Ascending aorta (tissue), 2 donors: ENCODE results near the gene ERC1. TPM values are rescaled to one million over a fixed set of nuclear protein-coding genes. Genes with fewer than 3 reads are reported as not detected.

Experiments
- DNase-seq, 2 donors: peaks; one replicate each; pipeline ENCODE4 v3.0.0-alpha.2; 2019; ENCODE audit warnings: low spot score in 2 of 2
- H3K27ac ChIP-seq, 2 donors: fragments of 200-600 bp; sonication (generic); one replicate each; pipeline ENCODE4 v1.5.1; 2016 to 2017; ENCODE audit warnings: mild to moderate bottlenecking in 1 of 2
- H3K27me3 ChIP-seq: fragments of 200-600 bp; sonication (generic); one replicate; pipeline ENCODE4 v1.5.1; 2017
- H3K36me3 ChIP-seq, 2 donors: fragments of 200-600 bp; sonication (generic); one replicate each; pipeline ENCODE4 v1.5.1; 2016
- H3K4me1 ChIP-seq, 2 donors: fragments of 200-600 bp; sonication (generic); one replicate each; pipeline ENCODE4 v1.5.1; 2016 to 2017; ENCODE audit warnings: mild to moderate bottlenecking in 1 of 2
- H3K4me3 ChIP-seq, 2 donors: fragments of 200-600 bp; sonication (generic); one replicate each; pipeline ENCODE4 v1.5.1; 2016 to 2017; ENCODE audit warnings: mild to moderate bottlenecking in 1 of 2
- H3K9me3 ChIP-seq, 2 donors: fragments of 200-600 bp; sonication (generic); one replicate each; pipeline ENCODE4 v1.5.1; 2016
- CTCF ChIP-seq, 3 experiments: fragments of 200-600 bp in 2 of 3; fragments of 450-650 bp in 1 of 3; sonication (generic) in 2 of 3; IDR thresholded peaks; one replicate each; pipeline ENCODE4 v1.5.1; 2016 to 2019; ENCODE audit warnings: antibody characterized with exemption in 3 of 3, mild to moderate bottlenecking in 1 of 3, moderate library complexity in 1 of 3
- intact Hi-C: fragments of 100-400 bp; cut with DNase I; formaldehyde crosslinking; loops from one replicate; pipeline ENCODE4 v1.15.1; 2023
- total RNA-seq: library from RNA; depleted of rRNA; stranded (reverse); fragments of >200 nt; gene quantifications from one replicate; pipeline ENCODE4 v1.1.0, GENCODE V29; 2016

Gene ERC1
- total RNA-seq, 1 donor from 2014 or later, result 41.4 TPM

GRCh38 chr12:1291601-1292332 is 300.7 kb downstream of the ERC1 start:
- H3K27ac ChIP-seq, result no peak overlapping the region
- H3K27me3 ChIP-seq, result no peaks in the 10 kb centered on the region
- peaks cover 0 to 18% of the 10 kb centered on the region in 2 donors for H3K4me1 ChIP-seq
- no peak overlapping the region for H3K4me3 ChIP-seq
- intact Hi-C loops, result no loop called here
- no peaks in the 10 kb centered on the region for H3K9me3 ChIP-seq
- DNase-seq, result no peak
- no peaks in the 10 kb centered on the region for H3K36me3 ChIP-seq
- TF ChIP-seq CTCF (IDR thresholded peaks at IDR 0.05), result no peak

- Histone ChIP-seq H3K36me3 (peaks cover 0 to 3% of the 10 kb centered on the region in 2 donors), H3K27ac (no peak overlapping the region), H3K4me1 (peaks cover 0 to 18% of the 10 kb centered on the region in 2 donors), H3K4me3 (no peak overlapping the region), H3K9me3 (no peaks in the 10 kb centered on the region), H3K27me3 (no peaks in the 10 kb centered on the region)
- intact Hi-C loops, result no loop called here
- TF ChIP-seq CTCF (IDR thresholded peaks at IDR 0.05), result no peak
- DNase-seq, result no peak
These were observed 302.9 kb downstream of the ERC1 start for GRCh38 chr12:1293901-1294300.

GRCh38 chr12:1297206-1297605 is 306.2 kb downstream of the ERC1 start:
- Histone ChIP-seq H3K9me3 (no peaks in the 10 kb centered on the region), H3K27ac (no peak overlapping the region), H3K36me3 (peaks cover 0 to 7% of the 10 kb centered on the region in 2 donors), H3K4me1 (no peaks in the 10 kb centered on the region), H3K27me3 (no peaks in the 10 kb centered on the region), H3K4me3 (no peak overlapping the region)
- no peak for TF ChIP-seq CTCF (IDR thresholded peaks at IDR 0.05)
- intact Hi-C loops, result no loop called here
- no peak for DNase-seq

- DNase-seq, result no peak
- intact Hi-C loops, result no loop called here
- no peak overlapping the region for H3K4me3 ChIP-seq
These were observed 306.7 kb downstream of the ERC1 start for GRCh38 chr12:1297639-1298175.

GRCh38 chr12:1300460-1300859 is 309.4 kb downstream of the ERC1 start:
- Histone ChIP-seq H3K9me3 (no peaks in the 10 kb centered on the region), H3K4me1 (no peaks in the 10 kb centered on the region), H3K27me3 (no peaks in the 10 kb centered on the region), H3K27ac (no peak overlapping the region), H3K4me3 (no peak overlapping the region), H3K36me3 (peaks cover 0 to 7% of the 10 kb centered on the region in 2 donors)
- TF ChIP-seq CTCF (IDR thresholded peaks at IDR 0.05), result no peak
- no peak for DNase-seq
- intact Hi-C loops, result no loop called here

More at GRCh38 chr12:1297639-1298175, 306.7 kb downstream of the ERC1 start:
- no peak for TF ChIP-seq CTCF (IDR thresholded peaks at IDR 0.05)
- H3K27ac ChIP-seq, result no peak overlapping the region
- H3K27me3 ChIP-seq, result no peaks in the 10 kb centered on the region
- H3K9me3 ChIP-seq, result no peaks in the 10 kb centered on the region
- peaks cover 0 to 7% of the 10 kb centered on the region in 2 donors for H3K36me3 ChIP-seq
- no peaks in the 10 kb centered on the region for H3K4me1 ChIP-seq
